ENCODE results near the gene KRT2. TPM values are rescaled to one million over a fixed set of nuclear protein-coding genes. Genes with fewer than 3 reads are reported as not detected.

The KRT2 gene
- polyA plus RNA-seq, 2 of the 4 experiments (the other 2 are of a cell fraction) = 0.09 TPM; not detected in 1

DNA sequence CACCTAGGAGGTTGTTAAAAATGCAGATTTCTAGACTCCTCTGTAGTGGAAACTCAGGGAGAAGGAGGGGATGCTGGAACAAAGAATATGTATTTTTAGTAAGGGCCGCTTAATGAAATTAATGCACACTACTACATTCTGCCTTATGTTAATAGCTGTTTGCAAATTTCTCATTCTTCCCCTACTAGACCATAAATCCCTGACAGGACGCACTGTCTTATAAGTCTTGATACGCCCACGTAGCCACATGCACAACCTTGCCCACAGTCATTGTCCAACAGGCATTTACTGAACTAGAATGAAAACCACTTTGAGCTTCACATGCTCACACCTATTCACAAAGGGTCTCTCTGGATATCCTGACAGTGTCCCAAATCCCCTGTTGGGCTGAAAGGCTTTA is 10.5 kb downstream of the KRT2 start:
- ATAC-seq (no peak), FAIRE-seq (no peak), DNase-seq (ENCODE audit: low read depth in 1 of 2, low spot score in 1 of 2) (no peak)
- no peak for TF ChIP-seq MYC (IDR thresholded peaks at IDR 0.05; ENCODE audit: borderline replicate concordance, low read length)
- no peak for TF ChIP-seq KDM5A (IDR thresholded peaks at IDR 0.05)
- TF ChIP-seq EHF (CRISPR knock-in tag; IDR thresholded peaks at IDR 0.05) = no peak
- no peak for TF ChIP-seq SREBF2 (IDR thresholded peaks at IDR 0.05)
- no peak for TF ChIP-seq RNF2 (IDR thresholded peaks at IDR 0.05; ENCODE audit: borderline replicate concordance, low read depth)
- TF ChIP-seq, protein P1, sequence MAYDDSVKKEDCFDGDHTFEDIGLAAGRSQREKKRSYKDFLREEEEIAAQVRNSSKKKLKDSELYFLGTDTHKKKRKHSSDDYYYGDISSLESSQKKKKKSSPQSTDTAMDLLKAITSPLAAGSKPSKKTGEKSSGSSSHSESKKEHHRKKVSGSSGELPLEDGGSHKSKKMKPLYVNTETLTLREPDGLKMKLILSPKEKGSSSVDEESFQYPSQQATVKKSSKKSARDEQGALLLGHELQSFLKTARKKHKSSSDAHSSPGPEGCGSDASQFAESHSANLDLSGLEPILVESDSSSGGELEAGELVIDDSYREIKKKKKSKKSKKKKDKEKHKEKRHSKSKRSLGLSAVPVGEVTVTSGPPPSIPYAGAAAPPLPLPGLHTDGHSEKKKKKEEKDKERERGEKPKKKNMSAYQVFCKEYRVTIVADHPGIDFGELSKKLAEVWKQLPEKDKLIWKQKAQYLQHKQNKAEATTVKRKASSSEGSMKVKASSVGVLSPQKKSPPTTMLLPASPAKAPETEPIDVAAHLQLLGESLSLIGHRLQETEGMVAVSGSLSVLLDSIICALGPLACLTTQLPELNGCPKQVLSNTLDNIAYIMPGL (CRISPR knock-in tag; IDR thresholded peaks at IDR 0.05; ENCODE audit: borderline replicate concordance) = no peak
- TF ChIP-seq, protein P2, sequence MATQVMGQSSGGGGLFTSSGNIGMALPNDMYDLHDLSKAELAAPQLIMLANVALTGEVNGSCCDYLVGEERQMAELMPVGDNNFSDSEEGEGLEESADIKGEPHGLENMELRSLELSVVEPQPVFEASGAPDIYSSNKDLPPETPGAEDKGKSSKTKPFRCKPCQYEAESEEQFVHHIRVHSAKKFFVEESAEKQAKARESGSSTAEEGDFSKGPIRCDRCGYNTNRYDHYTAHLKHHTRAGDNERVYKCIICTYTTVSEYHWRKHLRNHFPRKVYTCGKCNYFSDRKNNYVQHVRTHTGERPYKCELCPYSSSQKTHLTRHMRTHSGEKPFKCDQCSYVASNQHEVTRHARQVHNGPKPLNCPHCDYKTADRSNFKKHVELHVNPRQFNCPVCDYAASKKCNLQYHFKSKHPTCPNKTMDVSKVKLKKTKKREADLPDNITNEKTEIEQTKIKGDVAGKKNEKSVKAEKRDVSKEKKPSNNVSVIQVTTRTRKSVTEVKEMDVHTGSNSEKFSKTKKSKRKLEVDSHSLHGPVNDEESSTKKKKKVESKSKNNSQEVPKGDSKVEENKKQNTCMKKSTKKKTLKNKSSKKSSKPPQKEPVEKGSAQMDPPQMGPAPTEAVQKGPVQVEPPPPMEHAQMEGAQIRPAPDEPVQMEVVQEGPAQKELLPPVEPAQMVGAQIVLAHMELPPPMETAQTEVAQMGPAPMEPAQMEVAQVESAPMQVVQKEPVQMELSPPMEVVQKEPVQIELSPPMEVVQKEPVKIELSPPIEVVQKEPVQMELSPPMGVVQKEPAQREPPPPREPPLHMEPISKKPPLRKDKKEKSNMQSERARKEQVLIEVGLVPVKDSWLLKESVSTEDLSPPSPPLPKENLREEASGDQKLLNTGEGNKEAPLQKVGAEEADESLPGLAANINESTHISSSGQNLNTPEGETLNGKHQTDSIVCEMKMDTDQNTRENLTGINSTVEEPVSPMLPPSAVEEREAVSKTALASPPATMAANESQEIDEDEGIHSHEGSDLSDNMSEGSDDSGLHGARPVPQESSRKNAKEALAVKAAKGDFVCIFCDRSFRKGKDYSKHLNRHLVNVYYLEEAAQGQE (IDR thresholded peaks at IDR 0.05) = no peak
- TF ChIP-seq, protein P3, sequence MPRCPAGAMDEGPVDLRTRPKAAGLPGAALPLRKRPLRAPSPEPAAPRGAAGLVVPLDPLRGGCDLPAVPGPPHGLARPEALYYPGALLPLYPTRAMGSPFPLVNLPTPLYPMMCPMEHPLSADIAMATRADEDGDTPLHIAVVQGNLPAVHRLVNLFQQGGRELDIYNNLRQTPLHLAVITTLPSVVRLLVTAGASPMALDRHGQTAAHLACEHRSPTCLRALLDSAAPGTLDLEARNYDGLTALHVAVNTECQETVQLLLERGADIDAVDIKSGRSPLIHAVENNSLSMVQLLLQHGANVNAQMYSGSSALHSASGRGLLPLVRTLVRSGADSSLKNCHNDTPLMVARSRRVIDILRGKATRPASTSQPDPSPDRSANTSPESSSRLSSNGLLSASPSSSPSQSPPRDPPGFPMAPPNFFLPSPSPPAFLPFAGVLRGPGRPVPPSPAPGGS (IDR thresholded peaks at IDR 0.05) = no peak
- TF ChIP-seq, protein P4, sequence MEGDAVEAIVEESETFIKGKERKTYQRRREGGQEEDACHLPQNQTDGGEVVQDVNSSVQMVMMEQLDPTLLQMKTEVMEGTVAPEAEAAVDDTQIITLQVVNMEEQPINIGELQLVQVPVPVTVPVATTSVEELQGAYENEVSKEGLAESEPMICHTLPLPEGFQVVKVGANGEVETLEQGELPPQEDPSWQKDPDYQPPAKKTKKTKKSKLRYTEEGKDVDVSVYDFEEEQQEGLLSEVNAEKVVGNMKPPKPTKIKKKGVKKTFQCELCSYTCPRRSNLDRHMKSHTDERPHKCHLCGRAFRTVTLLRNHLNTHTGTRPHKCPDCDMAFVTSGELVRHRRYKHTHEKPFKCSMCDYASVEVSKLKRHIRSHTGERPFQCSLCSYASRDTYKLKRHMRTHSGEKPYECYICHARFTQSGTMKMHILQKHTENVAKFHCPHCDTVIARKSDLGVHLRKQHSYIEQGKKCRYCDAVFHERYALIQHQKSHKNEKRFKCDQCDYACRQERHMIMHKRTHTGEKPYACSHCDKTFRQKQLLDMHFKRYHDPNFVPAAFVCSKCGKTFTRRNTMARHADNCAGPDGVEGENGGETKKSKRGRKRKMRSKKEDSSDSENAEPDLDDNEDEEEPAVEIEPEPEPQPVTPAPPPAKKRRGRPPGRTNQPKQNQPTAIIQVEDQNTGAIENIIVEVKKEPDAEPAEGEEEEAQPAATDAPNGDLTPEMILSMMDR (IDR thresholded peaks at IDR 0.05) = no peak
- H3K4me3 ChIP-seq = no peak overlapping the region
- H3K4me2 ChIP-seq = no peak overlapping the region
- H3K27ac ChIP-seq = no peak overlapping the region
- 87% methylated on average over 4 of the region's 4 CpGs for WGBS (ENCODE audit: missing lambda C conversion rate)
- CTCF ChIA-PET = interaction anchor here (1.1 kb wide), 1 partner anchor 59 kb away, joined by 3 read pairs; no protein-coding TSS in a partner anchor
- no peaks in the 10 kb centered on the region for H3K4me1 ChIP-seq
- H3K9me3 ChIP-seq = no peaks in the 10 kb centered on the region
- POLR2A ChIA-PET = no interaction called here

DNA sequence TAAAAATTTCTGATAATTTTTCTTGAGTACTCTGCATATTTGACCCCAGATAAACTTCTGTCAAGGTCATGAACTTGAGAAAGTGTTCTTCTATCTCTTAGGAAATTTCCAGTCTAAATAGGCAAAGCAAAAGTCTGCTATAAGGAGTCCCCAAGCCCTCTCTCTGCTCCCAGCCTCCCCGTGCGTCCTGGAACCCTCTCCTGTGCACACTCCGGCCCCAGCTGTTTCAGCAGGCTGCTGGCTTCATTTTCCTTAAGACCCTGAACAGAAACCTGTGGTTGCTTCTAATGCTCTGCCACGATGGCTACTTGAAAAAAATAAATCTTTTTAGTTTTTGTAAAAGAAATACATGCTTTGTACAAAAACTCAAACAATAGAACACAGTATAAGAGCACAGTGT is 14.7 kb downstream of the KRT2 start:
- FAIRE-seq = no peak
- ChIA-PET CTCF (no interaction called here), POLR2A (no interaction called here)
- Histone ChIP-seq H3K4me2 (no peak overlapping the region), H3K27ac (no peak overlapping the region), H3K9me3 (no peaks in the 10 kb centered on the region), H3K4me3 (no peak overlapping the region), H3K4me1 (no peaks in the 10 kb centered on the region)
- no peak for ATAC-seq
- DNase-seq (ENCODE audit: low read depth in 1 of 2, low spot score in 1 of 2) = no peak
- 67% methylated on average over 4 of the region's 4 CpGs for WGBS (ENCODE audit: missing lambda C conversion rate)
- TF ChIP-seq MAFK (IDR thresholded peaks at IDR 0.05; ENCODE audit: partially characterized antibody) (no peak), HOXB13 (CRISPR knock-in tag; IDR thresholded peaks at IDR 0.05; ENCODE audit: low read depth) (no peak), MYC (IDR thresholded peaks at IDR 0.05; ENCODE audit: borderline replicate concordance, low read length) (no peak), POLR2A (IDR thresholded peaks at IDR 0.05; ENCODE audit: low read length) (no peak), EP300 (IDR thresholded peaks at IDR 0.05) (no peak), ESRRA (IDR thresholded peaks at IDR 0.05; ENCODE audit: borderline replicate concordance, low read length) (no peak), RFX5 (IDR thresholded peaks at IDR 0.05) (no peak), ZSCAN20 (CRISPR knock-in tag; IDR thresholded peaks at IDR 0.05) (no peak), PHF8 (IDR thresholded peaks at IDR 0.05; ENCODE audit: borderline replicate concordance, low read depth) (no peak), HOXB5 (CRISPR knock-in tag; IDR thresholded peaks at IDR 0.05) (no peak), CBX8 (IDR thresholded peaks at IDR 0.05) (no peak), NR3C1 (IDR thresholded peaks at IDR 0.05) (no peak), RCOR1 (IDR thresholded peaks at IDR 0.05; ENCODE audit: low read depth, low read length) (no peak), RNF2 (IDR thresholded peaks at IDR 0.05; ENCODE audit: borderline replicate concordance, low read depth) (no peak), SREBF2 (IDR thresholded peaks at IDR 0.05) (no peak), ZNF302 (CRISPR knock-in tag; IDR thresholded peaks at IDR 0.05) (no peak), KDM1A (IDR thresholded peaks at IDR 0.05; ENCODE audit: low read depth) (no peak)
- TF ChIP-seq, protein P5, sequence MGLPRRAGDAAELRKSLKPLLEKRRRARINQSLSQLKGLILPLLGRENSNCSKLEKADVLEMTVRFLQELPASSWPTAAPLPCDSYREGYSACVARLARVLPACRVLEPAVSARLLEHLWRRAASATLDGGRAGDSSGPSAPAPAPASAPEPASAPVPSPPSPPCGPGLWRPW (IDR thresholded peaks at IDR 0.05) = no peak
- TF ChIP-seq, protein P6, sequence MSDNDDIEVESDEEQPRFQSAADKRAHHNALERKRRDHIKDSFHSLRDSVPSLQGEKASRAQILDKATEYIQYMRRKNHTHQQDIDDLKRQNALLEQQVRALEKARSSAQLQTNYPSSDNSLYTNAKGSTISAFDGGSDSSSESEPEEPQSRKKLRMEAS (IDR thresholded peaks at IDR 0.05) = no peak
